ENCODE data around the gene OSGIN1.

The OSGIN1 gene

DNA sequence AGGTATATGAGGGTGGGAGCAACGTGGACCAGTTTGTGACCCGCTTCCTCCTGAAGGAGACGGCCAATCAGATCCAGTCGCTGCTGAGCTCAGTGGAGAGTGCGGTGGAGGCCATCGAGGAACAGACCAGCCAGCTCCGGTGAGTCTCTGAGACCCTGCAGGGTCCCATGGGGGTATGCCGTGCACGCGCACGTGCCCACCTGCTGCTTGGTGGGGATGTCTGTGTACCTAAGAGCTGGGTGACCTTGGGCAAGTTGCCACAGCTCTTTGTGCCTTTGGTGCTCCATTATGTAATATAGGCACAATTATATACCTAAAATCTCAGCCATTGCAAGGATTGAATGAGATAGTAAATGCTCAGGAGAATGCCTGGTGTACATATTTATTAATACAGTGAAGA lies 37.5 kb downstream of the OSGIN1 start:
- TF ChIP-seq, protein P1, sequence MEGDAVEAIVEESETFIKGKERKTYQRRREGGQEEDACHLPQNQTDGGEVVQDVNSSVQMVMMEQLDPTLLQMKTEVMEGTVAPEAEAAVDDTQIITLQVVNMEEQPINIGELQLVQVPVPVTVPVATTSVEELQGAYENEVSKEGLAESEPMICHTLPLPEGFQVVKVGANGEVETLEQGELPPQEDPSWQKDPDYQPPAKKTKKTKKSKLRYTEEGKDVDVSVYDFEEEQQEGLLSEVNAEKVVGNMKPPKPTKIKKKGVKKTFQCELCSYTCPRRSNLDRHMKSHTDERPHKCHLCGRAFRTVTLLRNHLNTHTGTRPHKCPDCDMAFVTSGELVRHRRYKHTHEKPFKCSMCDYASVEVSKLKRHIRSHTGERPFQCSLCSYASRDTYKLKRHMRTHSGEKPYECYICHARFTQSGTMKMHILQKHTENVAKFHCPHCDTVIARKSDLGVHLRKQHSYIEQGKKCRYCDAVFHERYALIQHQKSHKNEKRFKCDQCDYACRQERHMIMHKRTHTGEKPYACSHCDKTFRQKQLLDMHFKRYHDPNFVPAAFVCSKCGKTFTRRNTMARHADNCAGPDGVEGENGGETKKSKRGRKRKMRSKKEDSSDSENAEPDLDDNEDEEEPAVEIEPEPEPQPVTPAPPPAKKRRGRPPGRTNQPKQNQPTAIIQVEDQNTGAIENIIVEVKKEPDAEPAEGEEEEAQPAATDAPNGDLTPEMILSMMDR (IDR thresholded peaks at IDR 0.05; ENCODE audit: low read depth, low read length): no peak
- no peak overlapping the region for H3K4me3 ChIP-seq (ENCODE audit: low read depth, low read length)

GRCh38 chr16:83992624-83993023 lies 39.6 kb downstream of the OSGIN1 start:
- no peak overlapping the region for H3K4me3 ChIP-seq (ENCODE audit: low read depth, low read length)
- TF ChIP-seq, protein P1 (IDR thresholded peaks at IDR 0.05; ENCODE audit: low read depth, low read length): no peak

GRCh38 chr16:83994087-83994486 lies 41.0 kb downstream of the OSGIN1 start:
- TF ChIP-seq, protein P1 (IDR thresholded peaks at IDR 0.05; ENCODE audit: low read depth, low read length): no peak
- no peak overlapping the region for H3K4me3 ChIP-seq (ENCODE audit: low read depth, low read length)

GRCh38 chr16:83994703-83995102 lies 41.7 kb downstream of the OSGIN1 start:
- H3K4me3 ChIP-seq (ENCODE audit: low read depth, low read length): no peak overlapping the region
- TF ChIP-seq, protein P1 (IDR thresholded peaks at IDR 0.05; ENCODE audit: low read depth, low read length): no peak

DNA sequence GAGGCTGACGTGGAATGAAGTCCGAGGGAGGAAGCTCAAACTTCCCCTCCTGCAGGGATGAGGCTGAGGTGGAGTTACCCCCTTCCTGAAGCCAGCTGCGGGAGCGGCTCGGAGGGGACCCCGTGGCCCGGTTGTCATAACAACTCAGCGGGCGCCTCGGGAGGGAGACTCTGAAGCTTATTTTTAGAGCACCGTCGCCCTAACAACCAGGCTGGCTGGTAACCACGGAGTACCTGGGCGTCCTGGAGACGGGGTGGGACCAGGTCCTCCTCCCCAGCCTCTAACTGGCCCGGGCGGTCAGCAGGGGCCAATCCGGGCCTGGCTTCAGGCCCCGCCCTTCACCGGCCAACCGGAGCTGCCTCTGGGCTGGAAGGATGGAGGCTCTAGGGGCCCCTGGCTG lies 42.7 kb downstream of the OSGIN1 start:
- TF ChIP-seq, protein P1 (IDR thresholded peaks at IDR 0.05; ENCODE audit: low read depth, low read length): no peak

GRCh38 chr16:83996481-83997252 lies 43.6 kb downstream of the OSGIN1 start:
- TF ChIP-seq, protein P1 (IDR thresholded peaks at IDR 0.05; ENCODE audit: low read depth, low read length): no peak
- no peak overlapping the region for H3K4me3 ChIP-seq (ENCODE audit: low read depth, low read length)

More for the DNA sequence above, 42.7 kb downstream of the OSGIN1 start:
- no peak overlapping the region for H3K4me3 ChIP-seq (ENCODE audit: low read depth, low read length)

GRCh38 chr16:83998091-83998490 lies 45.1 kb downstream of the OSGIN1 start:
- TF ChIP-seq, protein P1 (IDR thresholded peaks at IDR 0.05; ENCODE audit: low read depth, low read length): no peak
- H3K4me3 ChIP-seq (ENCODE audit: low read depth, low read length): no peak overlapping the region

Data from WI38 (cell line).